Stimulated activated CD4-positive, alpha-beta T cell treated with anti-CD3 and anti-CD28 coated beads, Interleukin-1b, Interleukin-23, amount 100 ng/mL, for 48 hours (primary cell): Measurements from ENCODE around the gene TSEN54.

Source experiments
- DNase-seq: peaks from one replicate; pipeline ENCODE4 v3.0.0-alpha.2; 2020

Gene TSEN54

DNA sequence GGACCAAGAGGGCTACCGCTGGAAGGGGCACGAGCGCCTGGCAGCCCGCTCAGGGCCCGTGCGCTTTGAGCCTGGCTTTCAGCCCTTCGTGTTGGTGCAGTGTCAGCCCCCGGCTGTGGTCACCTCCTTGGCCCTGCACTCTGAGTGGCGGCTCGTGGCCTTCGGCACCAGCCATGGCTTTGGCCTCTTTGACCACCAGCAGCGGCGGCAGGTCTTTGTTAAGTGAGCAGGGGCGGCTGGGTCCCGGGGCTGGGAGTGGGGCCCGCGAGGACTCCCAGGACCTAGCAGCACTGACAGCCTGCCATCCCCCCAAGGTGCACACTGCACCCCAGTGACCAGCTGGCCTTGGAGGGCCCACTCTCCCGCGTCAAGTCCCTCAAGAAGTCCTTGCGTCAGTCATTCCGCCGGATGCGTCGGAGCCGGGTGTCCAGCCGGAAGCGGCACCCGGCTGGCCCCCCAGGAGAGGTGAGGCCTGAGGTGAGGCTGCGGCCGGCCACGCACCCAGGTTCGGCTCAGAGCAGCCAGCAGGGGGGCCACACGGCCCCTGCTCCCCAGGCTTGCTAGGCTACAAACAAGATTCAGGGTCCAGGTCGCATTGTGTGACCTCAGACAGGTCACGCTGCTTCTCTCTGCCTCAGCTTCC lies 53.8 kb downstream of the TSEN54 start:
- no peak for DNase-seq

GRCh38 chr17:75570772-75571171 lies 54.4 kb downstream of the TSEN54 start:
- DNase-seq = no peak

DNA sequence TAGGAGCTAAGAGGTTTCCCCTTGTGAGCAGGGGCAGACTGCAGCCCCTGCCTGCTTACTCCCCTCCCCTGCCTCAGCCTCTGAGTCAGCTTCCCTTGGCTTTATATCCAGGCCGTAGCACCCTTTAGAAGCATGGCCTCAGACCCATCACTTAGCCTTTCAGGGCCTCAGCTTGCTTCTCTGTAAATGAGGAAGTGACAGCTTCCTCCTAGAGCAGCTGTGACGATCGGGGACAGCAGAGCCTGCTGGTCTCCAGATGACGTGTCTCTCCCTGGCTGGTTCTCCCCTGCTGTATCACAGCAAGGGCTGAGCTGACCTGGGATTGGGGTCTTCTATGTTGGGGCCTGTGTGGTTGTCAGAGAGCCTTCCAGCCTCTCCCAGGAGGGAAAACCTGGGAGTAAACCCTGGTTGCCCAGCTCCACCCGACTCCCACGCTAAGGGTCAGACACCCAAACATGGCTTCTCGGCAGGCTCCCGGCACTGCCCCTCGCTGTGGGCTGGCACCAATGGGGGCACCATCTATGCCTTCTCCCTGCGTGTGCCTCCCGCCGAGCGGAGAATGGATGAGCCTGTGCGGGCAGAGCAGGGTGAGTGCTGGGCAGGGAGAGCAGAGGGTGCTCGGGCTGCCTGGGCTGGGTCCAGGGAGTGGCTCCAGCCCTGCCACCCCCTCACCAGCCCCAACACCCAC lies 55.0 kb downstream of the TSEN54 start:
- DNase-seq = no peak

GRCh38 chr17:75571885-75572215 lies 55.5 kb downstream of the TSEN54 start:
- DNase-seq = no peak

DNA sequence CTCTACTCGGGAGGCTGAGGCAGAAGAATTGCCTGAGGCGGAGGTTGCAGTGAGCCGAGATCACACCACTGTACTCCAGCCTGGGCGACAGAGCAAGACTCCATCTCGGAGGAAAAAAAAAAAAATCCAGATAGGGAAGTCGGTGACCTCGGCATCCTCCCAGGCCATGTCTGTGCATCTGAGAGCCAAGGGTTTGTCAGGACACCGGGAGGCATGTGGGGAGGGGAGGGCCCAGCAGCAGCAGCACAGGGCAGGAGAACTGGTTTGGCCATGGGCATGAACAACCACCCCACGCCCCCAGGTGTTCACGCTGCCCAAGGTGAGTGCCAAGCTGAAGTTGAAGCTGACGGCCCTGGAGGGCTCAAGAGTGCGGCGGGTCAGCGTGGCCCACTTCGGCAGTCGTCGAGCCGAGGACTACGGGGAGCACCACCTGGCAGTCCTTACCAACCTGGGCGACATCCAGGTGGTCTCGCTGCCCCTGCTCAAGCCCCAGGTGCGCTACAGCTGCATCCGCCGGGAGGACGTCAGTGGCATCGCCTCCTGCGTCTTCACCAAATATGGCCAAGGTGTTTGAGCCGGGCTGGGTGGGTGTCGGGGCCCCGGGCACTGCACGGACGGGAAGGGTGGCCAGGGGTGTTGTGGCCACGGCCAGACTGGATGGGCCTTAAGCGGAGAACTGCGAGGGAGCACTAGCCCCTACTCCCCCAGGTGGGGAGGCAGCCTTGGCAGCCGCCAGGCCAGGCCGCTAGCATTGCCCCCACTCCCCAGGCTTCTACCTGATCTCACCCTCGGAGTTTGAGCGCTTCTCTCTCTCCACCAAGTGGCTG lies 56.6 kb downstream of the TSEN54 start:
- DNase-seq = no peak

GRCh38 chr17:75573540-75573957 lies 57.2 kb downstream of the TSEN54 start:
- DNase-seq = no peak

DNA sequence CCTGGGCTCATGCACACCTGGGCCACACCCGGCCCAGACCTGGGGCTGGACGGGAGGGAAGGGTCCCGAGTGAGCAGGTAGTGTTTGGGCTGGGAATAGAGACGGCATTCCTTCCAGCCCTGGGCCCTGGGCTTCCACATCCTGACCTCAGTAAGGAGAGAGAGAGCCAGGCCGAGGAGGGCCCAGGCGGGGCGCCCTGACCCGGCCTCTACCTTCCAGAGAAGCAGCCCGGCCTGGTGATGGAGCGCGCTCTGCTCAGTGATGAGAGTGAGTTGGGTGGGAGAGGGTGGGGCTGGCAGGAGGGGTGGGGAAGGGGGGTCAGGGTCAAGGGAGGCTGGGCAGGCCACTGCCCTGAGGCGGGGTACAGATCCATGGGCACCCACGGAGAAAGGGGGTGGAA lies 57.7 kb downstream of the TSEN54 start:
- no peak for DNase-seq
